HG03103 (cell line): ENCODE measurements around the gene NDUFAB1.
"Not testable (repeated sequence)": the region's sequence is repeated elsewhere in the genome, so short reads cannot be mapped to it uniquely, and the experiment has no call there.

Experiments used
- ATAC-seq: cut with Tn5 transposase; IDR thresholded peaks from one replicate; pipeline ENCODE4 v1.9.1; 2021; ENCODE audit warnings: low read depth; ENCODE audit not compliant: unreplicated experiment

The NDUFAB1 gene

GRCh38 chr16:23584186-23585076 lies 11.7 kb downstream of the NDUFAB1 start:
- no peak for ATAC-seq

GRCh38 chr16:23583271-23583670 lies 12.8 kb downstream of the NDUFAB1 start:
- ATAC-seq, result not testable (repeated sequence)

- ATAC-seq, result no peak
These were observed 14.4 kb downstream of the NDUFAB1 start for GRCh38 chr16:23581764-23582163.

- ATAC-seq, result no peak
These were observed 15.7 kb downstream of the NDUFAB1 start for GRCh38 chr16:23580391-23580790.

- ATAC-seq, result no peak
These were observed 16.7 kb downstream of the NDUFAB1 start for GRCh38 chr16:23579371-23579770.

GRCh38 chr16:23578101-23578830 lies 17.9 kb downstream of the NDUFAB1 start:
- no peak for ATAC-seq

- no peak for ATAC-seq
These were observed 18.6 kb downstream of the NDUFAB1 start for GRCh38 chr16:23577493-23577892.

GRCh38 chr16:23575834-23576233 lies 20.3 kb downstream of the NDUFAB1 start:
- no peak for ATAC-seq

GRCh38 chr16:23573817-23574216 lies 22.3 kb downstream of the NDUFAB1 start:
- ATAC-seq, result no peak

GRCh38 chr16:23572394-23572793 lies 23.7 kb downstream of the NDUFAB1 start:
- no peak for ATAC-seq

GRCh38 chr16:23571895-23572294 lies 24.2 kb downstream of the NDUFAB1 start:
- ATAC-seq, result no peak

- no peak for ATAC-seq
These were observed 25.0 kb downstream of the NDUFAB1 start for GRCh38 chr16:23570992-23571632.

- no peak for ATAC-seq
These were observed 28.5 kb downstream of the NDUFAB1 start for GRCh38 chr16:23567602-23568001.

- no peak for ATAC-seq
These were observed 29.4 kb downstream of the NDUFAB1 start for GRCh38 chr16:23566724-23567123.

- no peak for ATAC-seq
These were observed 31.3 kb downstream of the NDUFAB1 start for GRCh38 chr16:23564575-23565363.

- no peak for ATAC-seq
These were observed 32.9 kb downstream of the NDUFAB1 start for GRCh38 chr16:23563186-23563585.

GRCh38 chr16:23562505-23562904 lies 33.6 kb downstream of the NDUFAB1 start:
- ATAC-seq, result no peak

- no peak for ATAC-seq
These were observed 34.5 kb downstream of the NDUFAB1 start for GRCh38 chr16:23561586-23561985.

GRCh38 chr16:23557779-23558702 lies 38.1 kb downstream of the NDUFAB1 start:
- peak; percentile 4 for ATAC-seq
